MM.1S (cell line): ENCODE results near the gene ANKEF1.

Experiments
- EZH2phosphoT487 ChIP-seq: fragments of 300-600 bp; sonication (generic); IDR thresholded peaks from 2 replicates; pipeline ENCODE4 v1.6.1; 2018; ENCODE audit warnings: antibody characterized with exemption, low read length
- TF ChIP-seq, protein P1 (sequence below): fragments of 300-600 bp; sonication (generic); IDR thresholded peaks from 2 replicates; pipeline ENCODE4 v1.5.1; 2016; ENCODE audit warnings: antibody characterized with exemption, low read length, mixed read lengths

DNA sequence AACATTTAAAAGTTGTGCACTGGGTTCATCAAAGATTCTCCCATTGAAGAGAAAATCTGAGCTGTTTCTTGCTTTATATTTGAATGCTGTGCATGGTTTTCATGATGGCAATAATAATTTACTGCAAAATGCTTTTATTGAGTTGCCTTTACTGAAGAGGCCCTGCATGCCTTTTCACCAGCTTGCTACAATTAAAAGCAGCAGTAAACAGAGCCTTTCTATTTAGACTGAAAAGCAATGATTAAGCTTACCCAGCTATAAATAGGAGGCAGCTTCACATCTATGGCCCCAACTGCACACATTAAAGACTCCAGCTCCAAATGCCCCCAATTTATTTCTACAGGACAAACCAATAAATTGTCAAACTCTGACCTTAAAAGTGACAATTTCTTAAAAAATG is 70.3 kb downstream of the ANKEF1 start:
- TF ChIP-seq, protein P1, sequence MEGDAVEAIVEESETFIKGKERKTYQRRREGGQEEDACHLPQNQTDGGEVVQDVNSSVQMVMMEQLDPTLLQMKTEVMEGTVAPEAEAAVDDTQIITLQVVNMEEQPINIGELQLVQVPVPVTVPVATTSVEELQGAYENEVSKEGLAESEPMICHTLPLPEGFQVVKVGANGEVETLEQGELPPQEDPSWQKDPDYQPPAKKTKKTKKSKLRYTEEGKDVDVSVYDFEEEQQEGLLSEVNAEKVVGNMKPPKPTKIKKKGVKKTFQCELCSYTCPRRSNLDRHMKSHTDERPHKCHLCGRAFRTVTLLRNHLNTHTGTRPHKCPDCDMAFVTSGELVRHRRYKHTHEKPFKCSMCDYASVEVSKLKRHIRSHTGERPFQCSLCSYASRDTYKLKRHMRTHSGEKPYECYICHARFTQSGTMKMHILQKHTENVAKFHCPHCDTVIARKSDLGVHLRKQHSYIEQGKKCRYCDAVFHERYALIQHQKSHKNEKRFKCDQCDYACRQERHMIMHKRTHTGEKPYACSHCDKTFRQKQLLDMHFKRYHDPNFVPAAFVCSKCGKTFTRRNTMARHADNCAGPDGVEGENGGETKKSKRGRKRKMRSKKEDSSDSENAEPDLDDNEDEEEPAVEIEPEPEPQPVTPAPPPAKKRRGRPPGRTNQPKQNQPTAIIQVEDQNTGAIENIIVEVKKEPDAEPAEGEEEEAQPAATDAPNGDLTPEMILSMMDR: no peak
- TF ChIP-seq EZH2phosphoT487: no peak
